ENCODE results near the gene ALS2.

- no peak for TF ChIP-seq CTCF (IDR thresholded peaks at IDR 0.05)
- no peak for TF ChIP-seq POLR2A (IDR thresholded peaks at IDR 0.05)
Measured at GRCh38 chr2:201730651-201731285, 50.0 kb downstream of the ALS2 start.

Measured in stomach (tissue), 4 donors.